Adrenal gland (tissue), 12 donors: ENCODE measurements around the gene ASH1L. TPM values are rescaled to one million over a fixed set of nuclear protein-coding genes. Genes with fewer than 3 reads are reported as not detected.

ENCODE experiments used
- DNase-seq, 7 donors: peaks; one replicate each; pipeline ENCODE4 v3.0.0-alpha.2; 2019 to 2020
- H3K27ac ChIP-seq, 5 donors: fragments of 200-600 bp; sonication (generic) in 4 of 5; 1 replicate in 3 of 5; 2 replicates in 2 of 5; pipeline versions ENCODE4 v1.5.1 to v1.8.0; 2016 to 2020; ENCODE audit warnings: mild to moderate bottlenecking in 1 of 5
- H3K27me3 ChIP-seq: fragments of 200-600 bp; 2 replicates; pipeline ENCODE4 v1.8.0; 2021
- H3K36me3 ChIP-seq, 2 donors: fragments of 200-600 bp; replicated peaks in 1 of 2; 1 replicate in 1 of 2; 2 replicates in 1 of 2; pipeline versions ENCODE4 v1.5.1 to v1.8.0; 2018 to 2022
- H3K4me1 ChIP-seq, 2 donors: fragments of 200-600 bp; replicated peaks in 1 of 2; 1 replicate in 1 of 2; 2 replicates in 1 of 2; pipeline versions ENCODE4 v1.5.1 to v1.8.0; 2018 to 2021
- H3K4me3 ChIP-seq, 4 donors: fragments of 200-600 bp; sonication (generic) in 3 of 4; one replicate each; pipeline ENCODE4 v1.5.1; 2016 to 2018
- H3K9me3 ChIP-seq, 3 donors: fragments of 200-600 bp; sonication (generic) in 1 of 3; replicated peaks in 1 of 3; 1 replicate in 2 of 3; 2 replicates in 1 of 3; pipeline versions ENCODE4 v1.5.1 to v1.8.0; 2016 to 2021
- CTCF ChIP-seq, 6 experiments: fragments of 450-650 bp in 4 of 6; fragments of 200-600 bp in 2 of 6; sonication (generic) in 1 of 6; IDR thresholded peaks; 1 replicate in 5 of 6; 2 replicates in 1 of 6; pipeline versions ENCODE4 v1.5.1 to v1.8.0; 2016 to 2021; ENCODE audit warnings: antibody characterized with exemption in 6 of 6, mild to moderate bottlenecking in 2 of 6, moderate library complexity in 1 of 6
- POLR2A ChIP-seq, 2 donors: fragments of 450-650 bp; IDR thresholded peaks; one replicate each; pipeline ENCODE4 v1.6.1; 2017; ENCODE audit warnings: antibody characterized with exemption in 2 of 2, mild to moderate bottlenecking in 2 of 2, moderate library complexity in 1 of 2
- WGBS, 4 donors: extraction: QIAGEN DNeasy Blood & Tissue Kit in 2 of 4; methylation state at CpG; one replicate each; pipeline versions ENCODE4 v1.1.5 to v1.1.7; 2013 to 2017; 5-methylcytosine and 5-hydroxymethylcytosine counted together
- intact Hi-C, 2 donors: fragments of 100-400 bp; cut with DNase I; formaldehyde crosslinking; loops; one replicate each; pipeline versions ENCODE4 v1.14.1 to v1.15.0; 2022 to 2023
- polyA plus RNA-seq, 3 donors: library from polyadenylated mRNA; stranded (reverse); fragments of 200-250 nt in 2 of 3; fragments of 350-450 nt in 1 of 3; fragmentation: Illumina TruSeq in 1 of 3; extraction: RNeasy Lipid Tissue Mini Kit (QIAGEN cat#74804) in 1 of 3; gene quantifications; one replicate each; pipeline ENCODE4 v1.2.3, GENCODE V29; 2013 to 2014
- total RNA-seq, 9 donors: library from RNA; depleted of rRNA in 4 of 9; stranded (reverse); fragments of >200 nt in 4 of 9; fragments of 120-200 nt in 1 of 9; fragmentation: NEBNext Ultra II Directional in 1 of 9; extraction: Animal tissue kit (Norgen Biotek cat#: 25700) in 1 of 9; gene quantifications; one replicate each; pipeline versions ENCODE4 v1.1.0 to v1.2.4, GENCODE V29; 2013 to 2023
- donor health status: healthy with polysubstance abuse.
- donor health status: Bipolar disorder and iron deficiency.
- donor health status: DM: yes; HTN: yes; CAD: no.
- donor health status: DM: no; HTN: no; CAD: no.
- donor health status: DM: no; HTN: no; CAD: no.
- donor health status: DM: yes; HTN: yes; CAD: no.

Gene ASH1L
- total and polyA plus RNA-seq, 12 donors, result 3.7 to 59.3 (median 41.8) TPM

DNA sequence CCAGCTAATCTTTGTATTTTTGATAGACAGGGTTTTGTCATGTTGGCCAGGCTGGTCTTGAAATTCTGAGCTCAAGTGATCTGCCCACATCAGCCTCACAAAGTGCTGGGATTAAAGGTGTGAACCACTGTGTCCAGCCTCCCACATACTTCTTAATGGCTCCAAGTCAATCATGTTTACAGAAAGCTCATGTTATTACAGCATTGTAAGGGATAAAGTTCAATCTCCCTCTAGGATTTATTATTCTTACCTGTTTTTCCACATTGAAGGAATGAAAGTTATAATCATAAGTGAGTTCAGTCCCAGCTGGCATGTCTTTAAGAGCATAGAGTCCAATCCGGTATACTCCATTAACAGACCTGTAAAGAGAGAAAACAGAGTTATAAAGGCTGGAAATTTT, 202.6 kb downstream of the ASH1L start:
- H3K9me3 ChIP-seq, result no peaks in the 10 kb centered on the region
- no peak for DNase-seq
- 91 to 100% (median 97%) methylated on average over 1 of the region's 1 CpG for WGBS, 4 donors
- H3K36me3 ChIP-seq, result peaks cover 0 to 78% of the 10 kb centered on the region in 2 donors
- H3K27me3 ChIP-seq, result no peaks in the 10 kb centered on the region
- no peak overlapping the region for H3K4me3 ChIP-seq
- intact Hi-C loops, result loop anchor here in 1 of 2 donors (10.0 kb wide), 1 partner anchor 225 kb away; no protein-coding TSS in a partner anchor
- no peak for TF ChIP-seq CTCF (IDR thresholded peaks at IDR 0.05)
- TF ChIP-seq POLR2A (IDR thresholded peaks at IDR 0.05), result no peak
- no peaks in the 10 kb centered on the region for H3K4me1 ChIP-seq
- H3K27ac ChIP-seq, result no peak overlapping the region

DNA sequence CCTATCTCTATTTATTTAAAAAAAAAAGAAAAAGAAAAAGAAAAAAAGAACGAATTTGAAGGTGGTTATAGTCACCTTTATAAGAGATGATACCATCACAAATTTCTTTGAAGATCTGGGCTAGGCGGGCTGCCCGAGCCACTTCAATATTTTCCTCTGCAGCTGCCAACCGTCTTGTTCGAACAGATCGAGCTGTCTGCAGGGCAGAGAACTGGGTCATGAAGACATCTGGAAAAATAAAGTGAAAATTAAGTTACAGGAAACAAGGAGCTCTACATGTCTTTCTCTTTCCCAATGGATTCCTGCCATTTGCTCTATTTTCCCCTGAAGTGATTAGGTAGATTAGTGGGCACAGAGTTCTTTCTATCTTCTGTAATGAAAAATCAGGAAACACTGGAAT, 210.0 kb downstream of the ASH1L start:
- Histone ChIP-seq H3K9me3 (no peaks in the 10 kb centered on the region), H3K4me3 (no peak overlapping the region), H3K27ac (no peak overlapping the region), H3K27me3 (no peaks in the 10 kb centered on the region), H3K4me1 (no peaks in the 10 kb centered on the region), H3K36me3 (peaks cover 0 to 91% of the 10 kb centered on the region in 2 donors)
- intact Hi-C loops, result no loop called here
- no peak for DNase-seq
- 77 to 89% (median 86%) methylated on average over 6 of the region's 6 CpGs for WGBS, 4 donors
- TF ChIP-seq POLR2A (IDR thresholded peaks at IDR 0.05), result no peak
- TF ChIP-seq CTCF (IDR thresholded peaks at IDR 0.05), result no peak

DNA sequence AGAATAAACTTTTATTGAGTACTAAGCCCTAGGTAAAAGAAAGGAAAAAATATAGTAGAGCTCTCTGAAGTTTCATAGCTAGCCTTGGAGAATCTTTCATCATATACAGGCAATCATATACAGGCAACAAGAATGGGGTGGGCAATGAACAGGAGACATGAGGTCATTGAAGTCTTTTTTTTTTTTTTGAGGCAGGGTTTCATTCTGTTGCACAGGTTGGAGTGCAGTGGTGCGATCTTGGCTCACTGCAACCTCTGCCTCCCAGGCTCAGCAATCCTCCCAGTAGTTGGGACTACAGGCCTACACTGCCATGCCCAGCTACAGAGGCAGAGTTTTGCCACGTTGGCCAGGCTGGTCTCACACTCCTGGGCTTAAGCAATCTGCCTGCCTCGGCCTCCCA, 219.8 kb downstream of the ASH1L start:
- WGBS, 4 donors, result 84 to 100% (median 88%) methylated on average over 3 of the region's 3 CpGs
- H3K36me3 ChIP-seq, result peaks cover 0 to 94% of the 10 kb centered on the region in 2 donors
- no peaks in the 10 kb centered on the region for H3K4me1 ChIP-seq
- H3K4me3 ChIP-seq, result no peak overlapping the region
- no peak for DNase-seq
- H3K9me3 ChIP-seq, result no peaks in the 10 kb centered on the region
- no peak overlapping the region for H3K27ac ChIP-seq
- H3K27me3 ChIP-seq, result no peaks in the 10 kb centered on the region
- no peak for TF ChIP-seq POLR2A (IDR thresholded peaks at IDR 0.05)
- TF ChIP-seq CTCF (IDR thresholded peaks at IDR 0.05), result no peak
- intact Hi-C loops, result no loop called here

DNA sequence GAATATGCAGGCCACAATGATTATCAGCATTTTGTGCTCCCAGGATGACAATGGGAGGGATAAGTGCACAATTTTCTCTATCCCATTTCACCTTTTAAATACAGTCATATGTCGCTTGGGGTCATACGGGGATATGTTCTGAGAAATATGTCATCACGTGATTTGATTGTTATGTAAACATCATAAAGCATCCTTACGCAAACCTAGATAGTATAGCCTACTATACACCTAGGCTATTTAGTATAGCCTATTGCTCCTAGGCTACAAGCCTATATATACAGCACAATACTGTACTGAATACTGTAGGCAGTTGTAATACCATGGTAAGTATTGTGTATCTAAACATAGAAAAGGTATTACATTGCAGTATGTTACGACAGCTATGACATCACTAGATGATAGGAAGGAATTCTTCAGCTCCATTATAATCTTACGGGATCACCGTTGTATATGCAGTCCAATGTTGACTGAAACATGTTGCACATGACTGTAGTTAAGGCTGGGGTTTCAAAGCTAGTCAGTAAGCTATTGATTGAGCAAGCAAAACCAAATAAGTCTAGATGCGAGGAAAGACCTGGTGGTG, 223.0 kb downstream of the ASH1L start:
- peaks cover 0 to 93% of the 10 kb centered on the region in 2 donors for H3K36me3 ChIP-seq

More for the DNA sequence above, 223.0 kb downstream of the ASH1L start:
- no peak overlapping the region for H3K27ac ChIP-seq
- H3K27me3 ChIP-seq, result no peaks in the 10 kb centered on the region
- H3K4me1 ChIP-seq, result no peaks in the 10 kb centered on the region
- no peak for TF ChIP-seq CTCF (IDR thresholded peaks at IDR 0.05)
- TF ChIP-seq POLR2A (IDR thresholded peaks at IDR 0.05), result no peak
- intact Hi-C loops, result no loop called here
- WGBS, 4 donors, result 92 to 95% (median 93%) methylated on average over 8 of the region's 8 CpGs
- H3K9me3 ChIP-seq, result no peaks in the 10 kb centered on the region
- no peak for DNase-seq
- no peak overlapping the region for H3K4me3 ChIP-seq
